Stomach (tissue), 9 donors: ENCODE results near the gene CACTIN. TPM values are rescaled to one million over a fixed set of nuclear protein-coding genes. Genes with fewer than 3 reads are reported as not detected.

Source experiments
- DNase-seq, 2 donors: peaks; one replicate each; pipeline versions ENCODE4 v3.0.0 to v3.0.0-alpha.2; 2013 to 2019
- H3K27ac ChIP-seq, 5 donors: fragments of 200-600 bp in 4 of 5; sonication (generic) in 4 of 5; one replicate each; pipeline ENCODE4 v1.5.1; 2013 to 2019; ENCODE audit warnings: mild to moderate bottlenecking in 1 of 5, moderate library complexity in 1 of 5
- H3K27me3 ChIP-seq, 3 donors: fragments of 200-600 bp; sonication (generic); one replicate each; pipeline ENCODE4 v1.5.1; 2017 to 2019; ENCODE audit warnings: mixed run types in 1 of 3
- H3K36me3 ChIP-seq, 4 donors: fragments of 200-600 bp; sonication (generic); 1 replicate in 3 of 4; 2 replicates in 1 of 4; pipeline ENCODE4 v1.5.1; 2016 to 2019
- H3K4me1 ChIP-seq, 4 donors: fragments of 200-600 bp; sonication (generic); one replicate each; pipeline ENCODE4 v1.5.1; 2016 to 2019
- H3K4me3 ChIP-seq, 4 donors: fragments of 200-600 bp; sonication (generic) in 3 of 4; one replicate each; pipeline ENCODE4 v1.5.1; 2016 to 2019; ENCODE audit warnings: mild to moderate bottlenecking in 1 of 4
- H3K9me3 ChIP-seq, 4 donors: fragments of 200-600 bp; sonication (generic); one replicate each; pipeline ENCODE4 v1.5.1; 2016 to 2019
- CTCF ChIP-seq, 7 experiments: fragments of 450-650 bp in 4 of 7; fragments of 200-600 bp in 3 of 7; sonication (generic) in 3 of 7; IDR thresholded peaks; one replicate each; pipeline ENCODE4 v1.5.1; 2016 to 2019; ENCODE audit warnings: antibody characterized with exemption in 7 of 7, control low read depth in 2 of 7, mild to moderate bottlenecking in 1 of 7
- EP300 ChIP-seq: sonication (generic); formaldehyde crosslinking; IDR thresholded peaks from one replicate; pipeline ENCODE4 v1.6.1; 2017; ENCODE audit warnings: antibody characterized with exemption
- POLR2A ChIP-seq, 4 donors: fragments of 450-650 bp; IDR thresholded peaks; one replicate each; pipeline ENCODE4 v1.6.1; 2016; ENCODE audit warnings: antibody characterized with exemption in 4 of 4, control low read depth in 2 of 4, mild to moderate bottlenecking in 1 of 4, moderate library complexity in 1 of 4
- POLR2AphosphoS5 ChIP-seq, 3 donors: sonication (generic); formaldehyde crosslinking; IDR thresholded peaks; one replicate each; pipeline ENCODE4 v1.6.1; 2016; ENCODE audit warnings: antibody characterized with exemption in 3 of 3
- WGBS, 5 donors: extraction: QIAGEN DNeasy Blood & Tissue Kit in 3 of 5; methylation state at CpG; one replicate each; pipeline versions ENCODE4 v1.1.5 to v1.1.7; 2013 to 2018; 5-methylcytosine and 5-hydroxymethylcytosine counted together
- intact Hi-C: fragments of 100-400 bp; cut with DNase I; formaldehyde crosslinking; loops from one replicate; pipeline ENCODE4 v1.15.1; 2023; ENCODE audit warnings: low total_unique reads
- polyA plus RNA-seq, 3 donors: library from polyadenylated mRNA; stranded (reverse); fragments of 200-250 nt; gene quantifications; one replicate each; pipeline ENCODE4 v1.2.3, GENCODE V29; 2013
- total RNA-seq, 5 donors: library from RNA; depleted of rRNA; stranded (reverse); fragments of >200 nt; gene quantifications; one replicate each; pipeline versions ENCODE4 v1.1.0 to v1.2.3, GENCODE V29; 2014 to 2016
- donor health status: healthy with polysubstance abuse.
- donor health status: Bipolar disorder and iron deficiency.
- donor health status: healthy.

Gene CACTIN
- total and polyA plus RNA-seq, 8 donors, result 9.8 to 180 (median 14.7) TPM

- Histone ChIP-seq H3K27ac (no peak overlapping the region), H3K36me3 (peaks cover 38 to 100% (median 83%) of the 10 kb centered on the region in 4 donors), H3K27me3 (no peaks in the 10 kb centered on the region), H3K9me3 (no peaks in the 10 kb centered on the region), H3K4me1 (no peaks in the 10 kb centered on the region), H3K4me3 (no peak overlapping the region)
- no peak for DNase-seq
- TF ChIP-seq POLR2A (IDR thresholded peaks at IDR 0.05), result no peak
- no peak for TF ChIP-seq CTCF (IDR thresholded peaks at IDR 0.05)
- no peak for TF ChIP-seq EP300
- TF ChIP-seq POLR2AphosphoS5 (IDR thresholded peaks at IDR 0.05), result no peak
- 90 to 95% (median 94%) methylated on average over 17 to 23 of the region's 23 CpGs for WGBS, 5 donors
- intact Hi-C loops, result no loop called here
Measured at GRCh38 chr19:3637621-3638020, 11.0 kb upstream of the CACTIN start.

GRCh38 chr19:3636962-3637361, 10.4 kb upstream of the CACTIN start:
- Histone ChIP-seq H3K9me3 (no peaks in the 10 kb centered on the region), H3K36me3 (peaks cover 35 to 100% (median 83%) of the 10 kb centered on the region in 4 donors), H3K4me1 (no peaks in the 10 kb centered on the region), H3K4me3 (no peak overlapping the region), H3K27ac (no peak overlapping the region), H3K27me3 (no peaks in the 10 kb centered on the region)
- DNase-seq, result no peak
- intact Hi-C loops, result no loop called here
- TF ChIP-seq POLR2AphosphoS5 (IDR thresholded peaks at IDR 0.05), result no peak
- no peak for TF ChIP-seq POLR2A (IDR thresholded peaks at IDR 0.05)
- TF ChIP-seq EP300, result no peak
- WGBS, 5 donors, result 90 to 95% (median 94%) methylated on average over 20 of the region's 20 CpGs

GRCh38 chr19:3636506-3636905, 9.9 kb upstream of the CACTIN start:
- TF ChIP-seq EP300 (no peak), CTCF (IDR thresholded peaks at IDR 0.05) (no peak), POLR2A (IDR thresholded peaks at IDR 0.05) (no peak), POLR2AphosphoS5 (IDR thresholded peaks at IDR 0.05) (no peak)
- intact Hi-C loops, result no loop called here
- 90 to 100% (median 95%) methylated on average over 3 to 20 of the region's 20 CpGs for WGBS, 5 donors
- DNase-seq, result no peak
- H3K27me3 ChIP-seq, result no peaks in the 10 kb centered on the region
- no peaks in the 10 kb centered on the region for H3K9me3 ChIP-seq
- no peaks in the 10 kb centered on the region for H3K4me1 ChIP-seq
- H3K36me3 ChIP-seq, result peaks cover 30 to 100% (median 83%) of the 10 kb centered on the region in 4 donors
- H3K27ac ChIP-seq, result no peak overlapping the region
- no peak overlapping the region for H3K4me3 ChIP-seq

GRCh38 chr19:3634496-3635045, 8.0 kb upstream of the CACTIN start:
- Histone ChIP-seq H3K36me3 (peaks cover 22 to 97% (median 77%) of the 10 kb centered on the region in 4 donors), H3K9me3 (no peaks in the 10 kb centered on the region), H3K27me3 (no peaks in the 10 kb centered on the region), H3K27ac (no peak overlapping the region), H3K4me3 (no peak overlapping the region), H3K4me1 (no peaks in the 10 kb centered on the region)
- DNase-seq, result no peak
- 93 to 97% (median 93%) methylated on average over 16 to 19 of the region's 19 CpGs for WGBS, 5 donors
- no peak for TF ChIP-seq POLR2AphosphoS5 (IDR thresholded peaks at IDR 0.05)
- no peak for TF ChIP-seq EP300
- no peak for TF ChIP-seq CTCF (IDR thresholded peaks at IDR 0.05)
- no peak for TF ChIP-seq POLR2A (IDR thresholded peaks at IDR 0.05)
- intact Hi-C loops, result no loop called here

GRCh38 chr19:3633559-3633988, 7.0 kb upstream of the CACTIN start:
- Histone ChIP-seq H3K4me1 (no peaks in the 10 kb centered on the region), H3K27me3 (no peaks in the 10 kb centered on the region), H3K27ac (no peak overlapping the region), H3K36me3 (peaks cover 16 to 87% (median 67%) of the 10 kb centered on the region in 4 donors), H3K4me3 (no peak overlapping the region), H3K9me3 (no peaks in the 10 kb centered on the region)
- DNase-seq, result no peak
- WGBS, 5 donors, result 82 to 89% (median 87%) methylated on average over 15 to 22 of the region's 22 CpGs
- intact Hi-C loops, result no loop called here
- no peak for TF ChIP-seq CTCF (IDR thresholded peaks at IDR 0.05)
- TF ChIP-seq EP300, result no peak
- no peak for TF ChIP-seq POLR2A (IDR thresholded peaks at IDR 0.05)
- TF ChIP-seq POLR2AphosphoS5 (IDR thresholded peaks at IDR 0.05), result no peak
